GM18526 (cell line): Measurements from ENCODE around the gene PCK2.

ENCODE experiments used
- POLR2A ChIP-seq: IDR thresholded peaks from 3 replicates; pipeline ENCODE4 v1.6.1; 2011; ENCODE audit not compliant: insufficient read length; ENCODE audit errors: extremely low read depth

PCK2 gene

DNA sequence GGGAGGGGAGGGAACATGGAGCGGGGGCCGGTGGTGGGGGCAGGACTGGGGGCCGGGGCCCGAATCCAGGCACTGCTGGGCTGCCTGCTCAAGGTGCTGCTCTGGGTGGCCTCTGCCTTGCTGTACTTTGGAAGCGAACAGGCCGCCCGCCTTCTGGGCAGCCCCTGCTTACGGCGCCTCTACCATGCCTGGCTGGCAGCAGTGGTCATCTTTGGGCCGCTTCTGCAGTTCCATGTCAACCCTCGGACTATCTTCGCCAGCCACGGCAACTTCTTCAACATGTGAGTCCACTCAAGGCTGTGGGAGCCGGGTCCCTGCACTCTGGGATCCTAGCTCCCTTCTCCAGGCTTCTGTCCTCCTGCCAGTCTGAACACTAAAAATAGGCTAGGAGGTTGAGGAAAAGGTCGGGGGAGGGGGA lies 37.4 kb downstream of the PCK2 start:
- TF ChIP-seq POLR2A: no peak

DNA sequence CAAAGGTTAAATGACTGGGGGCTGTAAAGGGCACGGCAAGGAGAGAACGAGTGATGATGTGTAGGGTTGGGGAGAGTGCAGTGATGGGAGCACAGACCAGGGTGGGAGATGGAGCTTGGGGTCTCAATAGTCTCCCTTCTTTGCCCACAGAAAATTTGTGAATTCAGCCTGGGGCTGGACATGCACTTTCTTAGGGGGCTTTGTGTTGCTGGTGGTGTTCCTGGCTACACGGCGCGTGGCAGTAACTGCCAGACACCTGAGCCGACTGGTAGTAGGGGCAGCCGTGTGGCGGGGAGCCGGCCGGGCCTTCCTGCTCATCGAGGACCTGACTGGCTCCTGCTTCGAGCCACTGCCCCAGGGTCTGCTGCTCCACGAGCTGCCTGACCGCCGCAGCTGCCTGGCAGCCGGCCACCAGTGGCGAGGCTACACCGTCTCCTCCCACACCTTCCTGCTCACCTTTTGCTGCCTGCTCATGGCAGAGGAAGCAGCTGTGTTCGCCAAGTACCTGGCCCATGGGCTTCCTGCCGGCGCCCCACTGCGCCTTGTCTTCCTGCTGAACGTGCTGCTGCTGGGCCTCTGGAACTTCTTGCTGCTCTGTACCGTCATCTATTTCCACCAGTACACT lies 38.1 kb downstream of the PCK2 start:
- TF ChIP-seq POLR2A: no peak

GRCh38 chr14:24132976-24133375 lies 38.9 kb downstream of the PCK2 start:
- TF ChIP-seq POLR2A: no peak

- no peak for TF ChIP-seq POLR2A
Measured at GRCh38 chr14:24133735-24134134, 39.6 kb downstream of the PCK2 start.

GRCh38 chr14:24135584-24135833 lies 41.4 kb downstream of the PCK2 start:
- TF ChIP-seq POLR2A: no peak

- TF ChIP-seq POLR2A: peak; percentile 53
Measured at GRCh38 chr14:24135834-24136683, 41.9 kb downstream of the PCK2 start, which contains the start of gene PSME1. Gene PSME1, plus strand, starts transcription at chr14:24136194. Its CDS starts 69 bp downstream, at chr14:24136263.

DNA sequence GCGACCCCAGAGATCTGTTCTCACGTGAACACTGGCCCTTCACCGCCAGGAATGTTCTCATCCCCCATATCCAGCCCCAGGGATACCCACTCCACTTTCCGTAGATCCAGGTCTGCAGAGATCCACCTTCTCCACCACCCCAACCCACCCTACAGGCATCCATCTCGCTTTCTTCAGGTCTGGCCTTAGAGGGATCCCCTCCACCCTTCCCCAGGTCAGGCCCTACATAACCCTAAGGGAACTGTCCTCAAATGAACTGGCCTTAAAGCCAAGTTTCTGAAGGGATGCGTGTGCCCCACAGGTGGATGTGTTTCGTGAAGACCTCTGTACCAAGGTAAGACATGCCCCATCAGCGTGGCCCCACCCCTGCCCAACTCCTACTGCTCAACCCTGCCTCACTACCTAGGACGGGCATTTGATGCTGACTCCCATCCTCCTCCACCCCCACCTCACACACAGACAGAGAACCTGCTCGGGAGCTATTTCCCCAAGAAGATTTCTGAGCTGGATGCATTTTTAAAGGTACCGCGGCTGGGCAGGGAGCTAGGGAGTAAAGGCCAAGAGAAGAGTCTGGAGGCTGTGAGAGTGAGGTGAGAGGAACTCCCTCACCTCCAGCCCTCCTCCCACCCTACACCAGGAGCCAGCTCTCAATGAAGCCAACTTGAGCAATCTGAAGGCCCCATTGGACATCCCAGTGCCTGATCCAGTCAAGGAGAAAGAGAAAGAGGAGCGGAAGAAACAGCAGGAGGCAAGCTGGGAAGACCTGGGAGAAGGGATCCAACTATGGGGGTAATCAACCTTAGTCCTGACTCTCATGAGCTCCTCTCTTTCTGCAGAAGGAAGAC lies 42.8 kb downstream of the PCK2 start:
- no peak for TF ChIP-seq POLR2A

DNA sequence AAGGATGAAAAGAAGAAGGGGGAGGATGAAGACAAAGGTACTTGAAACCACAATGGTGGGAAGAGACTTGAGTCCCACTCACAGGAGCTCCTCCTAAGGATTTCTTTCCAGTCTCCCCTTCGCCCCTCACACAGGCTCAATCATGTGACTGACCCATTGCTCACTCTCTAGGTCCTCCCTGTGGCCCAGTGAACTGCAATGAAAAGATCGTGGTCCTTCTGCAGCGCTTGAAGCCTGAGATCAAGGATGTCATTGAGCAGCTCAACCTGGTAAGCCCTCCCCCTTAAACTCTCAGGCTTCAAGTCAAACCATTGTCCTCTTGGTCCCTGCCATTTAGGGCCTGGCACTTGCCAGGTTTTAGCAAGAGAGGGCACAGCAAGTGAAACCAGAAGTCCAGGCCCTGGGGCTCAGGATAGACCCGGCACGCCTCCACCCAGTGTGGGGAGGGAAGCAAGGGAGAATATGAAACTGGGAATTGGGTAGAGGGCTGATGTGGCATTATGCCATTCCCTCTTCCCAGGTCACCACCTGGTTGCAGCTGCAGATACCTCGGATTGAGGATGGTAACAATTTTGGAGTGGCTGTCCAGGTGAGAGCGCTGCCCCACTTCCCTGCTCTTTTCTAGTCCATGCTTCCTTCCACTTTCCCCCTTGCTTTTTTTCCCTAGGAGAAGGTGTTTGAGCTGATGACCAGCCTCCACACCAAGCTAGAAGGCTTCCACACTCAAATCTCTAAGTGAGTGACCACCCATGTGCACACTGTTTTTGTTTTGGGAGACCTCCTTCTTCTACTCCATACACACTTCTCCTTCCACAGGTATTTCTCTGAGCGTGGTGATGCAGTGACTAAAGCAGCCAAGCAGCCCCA lies 43.7 kb downstream of the PCK2 start:
- TF ChIP-seq POLR2A: no peak

DNA sequence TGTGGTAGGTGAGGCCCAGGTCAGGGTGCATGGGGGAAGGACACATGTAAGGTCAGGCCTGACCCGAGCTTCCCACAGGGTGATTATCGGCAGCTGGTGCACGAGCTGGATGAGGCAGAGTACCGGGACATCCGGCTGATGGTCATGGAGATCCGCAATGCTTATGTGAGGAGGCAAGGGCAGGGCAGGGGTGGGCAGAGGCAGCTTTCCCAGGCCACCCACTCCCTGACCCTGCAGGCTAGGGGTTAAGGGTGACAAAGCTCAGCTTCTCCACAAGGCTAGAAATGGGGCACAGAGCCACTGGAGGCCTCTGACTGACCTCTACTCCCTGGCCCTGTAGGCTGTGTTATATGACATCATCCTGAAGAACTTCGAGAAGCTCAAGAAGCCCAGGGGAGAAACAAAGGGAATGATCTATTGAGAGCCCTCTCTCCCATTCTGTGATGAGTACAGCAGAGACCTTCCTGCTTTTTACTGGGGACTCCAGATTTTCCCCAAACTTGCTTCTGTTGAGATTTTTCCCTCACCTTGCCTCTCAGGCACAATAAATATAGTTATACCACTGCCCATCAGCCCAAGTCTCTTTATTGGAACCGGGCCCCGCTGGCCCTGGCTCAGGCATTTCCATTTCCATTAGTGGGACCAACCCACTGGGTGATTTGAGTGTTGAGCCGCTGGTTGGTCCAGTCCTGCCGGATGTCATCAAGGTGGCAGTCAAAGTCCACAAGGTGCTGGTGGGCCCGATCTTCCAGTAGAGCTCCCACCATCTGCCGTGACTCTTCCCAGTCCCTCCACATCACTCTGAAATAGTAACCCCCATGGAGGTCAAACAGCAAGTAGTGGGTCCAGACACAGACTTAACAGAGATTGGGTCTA lies 44.5 kb downstream of the PCK2 start:
- TF ChIP-seq POLR2A: no peak

DNA sequence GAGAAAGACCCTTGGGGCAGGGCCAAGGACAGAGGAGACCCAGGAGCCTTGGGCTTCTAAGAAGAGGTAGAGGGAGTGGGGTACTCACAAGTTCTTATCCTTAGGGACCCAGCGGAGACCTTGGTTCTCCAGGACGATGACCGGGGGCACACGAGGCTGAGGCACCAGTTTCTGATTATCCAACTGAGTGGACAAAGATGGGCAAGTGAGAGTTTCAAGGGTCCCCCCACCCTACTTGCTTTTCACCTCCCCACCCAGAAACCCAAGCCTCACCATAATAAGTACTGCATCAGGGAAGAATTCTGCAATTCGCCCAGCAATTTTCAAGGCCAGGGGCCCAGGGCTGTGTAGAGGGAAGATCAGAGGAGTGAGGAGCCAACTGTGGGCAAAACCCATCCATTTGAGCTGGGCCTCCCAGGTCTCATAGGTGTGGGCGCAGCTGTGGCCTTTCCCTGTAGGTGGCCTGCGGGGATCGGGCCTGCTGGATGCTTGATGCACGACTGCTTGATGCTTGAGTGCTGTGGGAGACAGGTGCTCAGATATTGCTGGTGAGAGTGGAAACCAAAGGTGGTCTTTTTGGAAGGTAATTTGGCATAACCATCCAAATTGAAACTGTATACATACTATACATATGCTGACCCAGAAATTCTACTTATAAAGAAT lies 45.3 kb downstream of the PCK2 start:
- TF ChIP-seq POLR2A: no peak

GRCh38 chr14:24141097-24141880 lies 47.2 kb downstream of the PCK2 start, which contains the start of gene EMC9:
Gene EMC9, minus strand, starts transcription at chr14:24141591. Its CDS starts 287 bp downstream, at chr14:24141304.
- TF ChIP-seq POLR2A: peak; percentile 87

GRCh38 chr14:24143511-24143910 lies 49.4 kb downstream of the PCK2 start:
- no peak for TF ChIP-seq POLR2A

DNA sequence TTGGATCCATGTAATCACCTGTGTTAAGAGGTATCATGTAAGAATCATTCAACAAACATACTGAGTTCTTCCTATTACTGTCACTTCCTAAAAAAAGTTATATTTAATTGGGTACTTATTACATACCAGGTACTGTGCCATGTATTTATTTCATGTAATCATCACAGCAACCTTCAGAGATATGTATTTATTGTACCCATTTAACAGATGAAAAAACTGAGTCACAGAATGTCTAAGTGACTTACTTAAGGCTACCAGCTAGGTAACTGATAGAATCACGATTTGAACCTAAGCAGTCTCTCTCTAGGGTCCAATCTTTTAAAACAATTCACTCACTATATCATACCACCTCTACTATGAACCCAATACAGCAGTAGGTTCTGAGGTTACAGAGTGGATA lies 50.3 kb downstream of the PCK2 start:
- TF ChIP-seq POLR2A: no peak
